Measurements from ENCODE around the gene SMC1A.

- TF ChIP-seq CTCF (conservative IDR thresholded peaks at IDR 0.05; ENCODE audit: low read length) (no peak), EZH2phosphoT487 (IDR thresholded peaks at IDR 0.05; ENCODE audit: borderline replicate concordance) (no peak)
Measured at GRCh38 chrX:53340852-53341645, 81.4 kb downstream of the SMC1A start.

All from Loucy (cell line).